ENCODE measurements around the gene FLT1.

Gene FLT1

DNA sequence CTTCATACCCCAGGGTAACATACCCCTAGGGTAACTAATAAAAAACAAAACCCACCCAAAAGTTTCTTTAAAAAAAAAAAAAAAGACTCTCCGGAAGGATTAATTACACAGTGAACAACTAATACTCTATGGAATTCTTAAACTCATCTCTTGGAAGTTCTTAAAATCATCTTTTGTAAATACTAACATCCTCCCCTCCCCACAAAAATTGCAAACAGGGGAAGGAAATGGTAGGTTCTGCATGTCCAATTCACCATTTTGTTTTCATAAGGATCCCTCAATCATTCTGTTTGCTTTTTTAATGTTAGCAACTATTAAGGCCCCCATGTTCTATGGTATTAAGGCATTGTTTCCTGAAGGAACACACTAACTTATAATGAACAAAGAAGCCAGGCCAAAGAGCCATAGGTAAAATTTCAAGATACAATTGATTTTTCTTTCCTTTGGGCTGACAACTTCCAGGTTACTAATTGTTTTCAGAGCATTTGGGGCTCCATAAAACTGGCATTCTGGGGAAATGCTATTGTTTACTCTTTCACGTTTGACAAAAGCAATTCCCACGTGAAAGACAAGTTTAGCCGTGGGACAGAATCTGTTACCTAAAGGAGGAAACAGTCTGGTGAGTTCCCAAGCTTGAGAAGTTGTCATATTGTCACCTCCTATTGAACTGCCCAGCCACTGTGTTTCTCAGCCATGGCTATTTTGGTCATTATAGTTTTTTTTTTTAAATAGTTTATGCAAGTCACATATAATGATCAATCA, 107.0 kb downstream of the FLT1 start:
- no peak for TF ChIP-seq EZH2phosphoT487 (IDR thresholded peaks at IDR 0.05; ENCODE audit: borderline replicate concordance, low read length)
- TF ChIP-seq, protein P1, sequence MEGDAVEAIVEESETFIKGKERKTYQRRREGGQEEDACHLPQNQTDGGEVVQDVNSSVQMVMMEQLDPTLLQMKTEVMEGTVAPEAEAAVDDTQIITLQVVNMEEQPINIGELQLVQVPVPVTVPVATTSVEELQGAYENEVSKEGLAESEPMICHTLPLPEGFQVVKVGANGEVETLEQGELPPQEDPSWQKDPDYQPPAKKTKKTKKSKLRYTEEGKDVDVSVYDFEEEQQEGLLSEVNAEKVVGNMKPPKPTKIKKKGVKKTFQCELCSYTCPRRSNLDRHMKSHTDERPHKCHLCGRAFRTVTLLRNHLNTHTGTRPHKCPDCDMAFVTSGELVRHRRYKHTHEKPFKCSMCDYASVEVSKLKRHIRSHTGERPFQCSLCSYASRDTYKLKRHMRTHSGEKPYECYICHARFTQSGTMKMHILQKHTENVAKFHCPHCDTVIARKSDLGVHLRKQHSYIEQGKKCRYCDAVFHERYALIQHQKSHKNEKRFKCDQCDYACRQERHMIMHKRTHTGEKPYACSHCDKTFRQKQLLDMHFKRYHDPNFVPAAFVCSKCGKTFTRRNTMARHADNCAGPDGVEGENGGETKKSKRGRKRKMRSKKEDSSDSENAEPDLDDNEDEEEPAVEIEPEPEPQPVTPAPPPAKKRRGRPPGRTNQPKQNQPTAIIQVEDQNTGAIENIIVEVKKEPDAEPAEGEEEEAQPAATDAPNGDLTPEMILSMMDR (IDR thresholded peaks at IDR 0.05; ENCODE audit: low read depth, low read length, poor library complexity, severe bottlenecking): no peak
- Histone ChIP-seq H4K20me1 (ENCODE audit: control insufficient read depth, insufficient read depth, low read depth, low read length) (no peaks in the 10 kb centered on the region), H3K36me3 (ENCODE audit: control insufficient read depth, low read length) (no peaks in the 10 kb centered on the region), H3F3A (ENCODE audit: control insufficient read depth, insufficient read depth) (no peaks in the 10 kb centered on the region), H3K9me2 (replicated peaks; ENCODE audit: control insufficient read depth, low read length) (no peaks in the 10 kb centered on the region), H3K4me1 (ENCODE audit: control insufficient read depth, low read length) (0 out of 2 replicates have a peak, but pooled peaks cover 3% of the 10 kb centered on the region), H3K79me2 (ENCODE audit: control insufficient read depth, low read length) (no peaks in the 10 kb centered on the region), H3K4me3 (ENCODE audit: low read length) (no peak overlapping the region), H3K4me2 (ENCODE audit: low read length) (no peak overlapping the region), H3K27ac (ENCODE audit: low read depth, low read length) (no peak overlapping the region), H3K9me3 (ENCODE audit: control insufficient read depth, insufficient read depth, low read length) (no peaks in the 10 kb centered on the region), H3K27me3 (ENCODE audit: control insufficient read depth, low read length) (peaks cover 4% of the 10 kb centered on the region)

DNA sequence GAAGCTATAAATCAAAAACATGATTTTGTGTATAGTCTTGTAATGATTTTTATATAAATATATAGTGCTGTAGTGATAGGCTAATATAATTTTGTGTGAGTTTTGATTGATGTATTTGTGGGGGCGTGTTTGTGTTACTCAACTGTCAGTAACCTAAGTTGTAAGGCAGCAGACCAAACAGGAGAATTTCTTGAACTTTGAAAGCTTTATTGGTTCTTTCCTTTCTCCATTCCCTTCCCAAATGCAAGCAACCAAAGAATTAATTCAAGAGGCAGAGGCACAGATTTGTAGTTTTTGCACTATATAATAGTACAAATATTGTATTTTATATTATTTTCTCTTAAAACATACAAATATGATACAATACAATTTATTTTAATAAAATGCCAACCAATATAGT, 109.6 kb downstream of the FLT1 start:
- H3K9me2 ChIP-seq (replicated peaks; ENCODE audit: control insufficient read depth, low read length): no peaks in the 10 kb centered on the region
- TF ChIP-seq EZH2phosphoT487 (IDR thresholded peaks at IDR 0.05; ENCODE audit: borderline replicate concordance, low read length): no peak
- TF ChIP-seq, protein P1 (IDR thresholded peaks at IDR 0.05; ENCODE audit: low read depth, low read length, poor library complexity, severe bottlenecking): no peak
- H3K9me3 ChIP-seq (ENCODE audit: control insufficient read depth, insufficient read depth, low read length): no peaks in the 10 kb centered on the region
- no peaks in the 10 kb centered on the region for H4K20me1 ChIP-seq (ENCODE audit: control insufficient read depth, insufficient read depth, low read depth, low read length)
- no peaks in the 10 kb centered on the region for H3F3A ChIP-seq (ENCODE audit: control insufficient read depth, insufficient read depth)
- H3K4me2 ChIP-seq (ENCODE audit: low read length): no peak overlapping the region
- peaks cover 4% of the 10 kb centered on the region for H3K27me3 ChIP-seq (ENCODE audit: control insufficient read depth, low read length)
- H3K27ac ChIP-seq (ENCODE audit: low read depth, low read length): no peak overlapping the region
- H3K4me1 ChIP-seq (ENCODE audit: control insufficient read depth, low read length): 0 out of 2 replicates have a peak, but pooled peaks cover 3% of the 10 kb centered on the region
- H3K4me3 ChIP-seq (ENCODE audit: low read length): no peak overlapping the region
- no peaks in the 10 kb centered on the region for H3K79me2 ChIP-seq (ENCODE audit: control insufficient read depth, low read length)
- no peaks in the 10 kb centered on the region for H3K36me3 ChIP-seq (ENCODE audit: control insufficient read depth, low read length)

DNA sequence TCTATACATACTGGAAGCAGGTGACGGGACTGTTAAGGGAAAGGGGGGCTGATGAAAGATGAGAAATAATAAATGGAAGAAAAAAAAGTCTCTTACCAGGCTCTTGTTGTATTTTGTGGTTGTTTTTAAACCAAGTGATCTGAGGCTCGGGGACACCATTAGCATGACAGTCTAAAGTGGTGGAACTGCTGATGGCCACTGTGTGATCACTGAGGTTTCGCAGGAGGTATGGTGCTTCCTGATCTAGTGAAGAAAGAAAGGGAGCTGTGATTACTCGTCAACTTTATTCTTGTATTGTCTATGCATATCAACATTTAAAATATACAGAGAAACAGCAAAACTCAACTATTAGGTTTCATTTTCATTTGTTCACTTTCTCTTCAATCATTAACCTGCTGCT, 110.1 kb downstream of the FLT1 start:
- no peaks in the 10 kb centered on the region for H3K36me3 ChIP-seq (ENCODE audit: control insufficient read depth, low read length)
- no peaks in the 10 kb centered on the region for H3F3A ChIP-seq (ENCODE audit: control insufficient read depth, insufficient read depth)
- 0 out of 2 replicates have a peak, but pooled peaks cover 3% of the 10 kb centered on the region for H3K4me1 ChIP-seq (ENCODE audit: control insufficient read depth, low read length)
- H4K20me1 ChIP-seq (ENCODE audit: control insufficient read depth, insufficient read depth, low read depth, low read length): no peaks in the 10 kb centered on the region
- H3K27ac ChIP-seq (ENCODE audit: low read depth, low read length): no peak overlapping the region
- no peaks in the 10 kb centered on the region for H3K9me3 ChIP-seq (ENCODE audit: control insufficient read depth, insufficient read depth, low read length)
- no peaks in the 10 kb centered on the region for H3K79me2 ChIP-seq (ENCODE audit: control insufficient read depth, low read length)
- peaks cover 4% of the 10 kb centered on the region for H3K27me3 ChIP-seq (ENCODE audit: control insufficient read depth, low read length)
- no peak overlapping the region for H3K4me2 ChIP-seq (ENCODE audit: low read length)
- H3K9me2 ChIP-seq (replicated peaks; ENCODE audit: control insufficient read depth, low read length): no peaks in the 10 kb centered on the region
- H3K4me3 ChIP-seq (ENCODE audit: low read length): no peak overlapping the region
- TF ChIP-seq, protein P1 (IDR thresholded peaks at IDR 0.05; ENCODE audit: low read depth, low read length, poor library complexity, severe bottlenecking): no peak
- TF ChIP-seq EZH2phosphoT487 (IDR thresholded peaks at IDR 0.05; ENCODE audit: borderline replicate concordance, low read length): no peak

Measured in DOHH2 (cell line).